NCI-H146 treated with DMSO at 0.1 percent for 48 hours (cell line): ENCODE data around the gene SGTA.

Experiments
- DNase-seq: peaks from one replicate; lab custom pipeline; 2025; ENCODE audit not compliant: unreplicated experiment; lab: John Stamatoyannopoulos, UW

SGTA gene

GRCh38 chr19:2810141-2811091, 27.3 kb upstream of the SGTA start:
- DNase-seq = no peak

- DNase-seq = no peak
Observed at GRCh38 chr19:2809387-2810140, 26.5 kb upstream of the SGTA start.

- no peak for DNase-seq
Observed at GRCh38 chr19:2808129-2808941, 25.3 kb upstream of the SGTA start.

GRCh38 chr19:2807379-2808128, 24.5 kb upstream of the SGTA start:
- no peak for DNase-seq

- no peak for DNase-seq
Observed at GRCh38 chr19:2806736-2807378, 23.8 kb upstream of the SGTA start.

GRCh38 chr19:2805991-2806649, 23.0 kb upstream of the SGTA start:
- DNase-seq = no peak

GRCh38 chr19:2805261-2805900, 22.3 kb upstream of the SGTA start:
- no peak for DNase-seq

GRCh38 chr19:2804156-2805004, 21.3 kb upstream of the SGTA start:
- DNase-seq = no peak

GRCh38 chr19:2803486-2804155, 20.5 kb upstream of the SGTA start:
- DNase-seq = no peak

GRCh38 chr19:2802826-2803225, 19.8 kb upstream of the SGTA start:
- DNase-seq = no peak

GRCh38 chr19:2800506-2800905, 17.4 kb upstream of the SGTA start:
- DNase-seq = no peak

GRCh38 chr19:2799273-2800020, 16.4 kb upstream of the SGTA start:
- no peak for DNase-seq

GRCh38 chr19:2798733-2799132, 15.7 kb upstream of the SGTA start:
- no peak for DNase-seq

- DNase-seq = no peak
Observed at GRCh38 chr19:2798158-2798685, 15.1 kb upstream of the SGTA start.

GRCh38 chr19:2797280-2797679, 14.2 kb upstream of the SGTA start:
- DNase-seq = no peak

- no peak for DNase-seq
Observed at GRCh38 chr19:2796659-2797266, 13.7 kb upstream of the SGTA start.
